Upper lobe of left lung (tissue), 6 donors: ENCODE measurements around the gene GID8. TPM values are rescaled to one million over a fixed set of nuclear protein-coding genes. Genes with fewer than 3 reads are reported as not detected.

Source experiments
- ATAC-seq, 2 donors: fragments of 200-7000 bp; cut with Tn5 transposase; one replicate each; pipeline ENCODE4 v1.9.1; 2022; ENCODE audit warnings: mild to moderate bottlenecking in 2 of 2, moderate library complexity in 2 of 2; ENCODE audit not compliant: low FRiP score in 2 of 2
- DNase-seq, 2 donors: peaks; one replicate each; pipeline ENCODE4 v3.0.0-alpha.2; 2019 to 2020
- H3K27ac ChIP-seq, 4 donors: fragments of 200-600 bp; sonication (generic); one replicate each; pipeline ENCODE4 v1.5.1; 2016 to 2019
- H3K27me3 ChIP-seq, 4 donors: fragments of 200-600 bp; sonication (generic); one replicate each; pipeline ENCODE4 v1.5.1; 2017 to 2019
- H3K36me3 ChIP-seq, 4 donors: fragments of 200-600 bp; sonication (generic); one replicate each; pipeline ENCODE4 v1.5.1; 2016 to 2019
- H3K4me1 ChIP-seq, 4 donors: fragments of 200-600 bp; sonication (generic); one replicate each; pipeline ENCODE4 v1.5.1; 2018 to 2019
- H3K4me3 ChIP-seq, 4 donors: fragments of 200-600 bp; sonication (generic); one replicate each; pipeline ENCODE4 v1.5.1; 2017 to 2019; ENCODE audit warnings: mild to moderate bottlenecking in 2 of 4, moderate library complexity in 1 of 4
- H3K9me3 ChIP-seq, 4 donors: fragments of 200-600 bp; sonication (generic); one replicate each; pipeline ENCODE4 v1.5.1; 2018 to 2019
- EP300 ChIP-seq, 4 donors: sonication (generic); formaldehyde crosslinking; IDR thresholded peaks; one replicate each; pipeline ENCODE4 v1.5.1; 2017; ENCODE audit warnings: antibody characterized with exemption in 4 of 4, control low read depth in 2 of 4
- POLR2A ChIP-seq, 4 donors: fragments of 450-650 bp; IDR thresholded peaks; one replicate each; pipeline ENCODE4 v1.5.1; 2016 to 2017; ENCODE audit warnings: antibody characterized with exemption in 4 of 4, mild to moderate bottlenecking in 2 of 4
- POLR2AphosphoS5 ChIP-seq, 2 donors: sonication (generic); formaldehyde crosslinking; IDR thresholded peaks; one replicate each; pipeline ENCODE4 v1.5.1; 2017; ENCODE audit warnings: antibody characterized with exemption in 2 of 2
- WGBS, 2 donors: methylation state at CpG; one replicate each; pipeline ENCODE4 v1.1.5; 2017 to 2018; 5-methylcytosine and 5-hydroxymethylcytosine counted together
- total RNA-seq, 6 donors: library from RNA; depleted of rRNA in 4 of 6; stranded (reverse); fragments of >200 nt in 4 of 6; gene quantifications; one replicate each; pipeline versions ENCODE4 v1.1.0 to v1.2.1, GENCODE V29; 2016 to 2021
- TF ChIP-seq, protein P1 (sequence below), 6 experiments: fragments of 450-650 bp in 4 of 6; fragments of 200-600 bp in 2 of 6; sonication (generic) in 2 of 6; IDR thresholded peaks; one replicate each; pipeline ENCODE4 v1.5.1; 2016 to 2019; ENCODE audit warnings: antibody characterized with exemption in 6 of 6
- donor health status: DM: no; HTN: no; CAD: no; lungs with moderate emphysema.
- donor health status: DM: no; HTN: yes; CAD: no; lungs with severe emphysema.

GID8 gene
- total RNA-seq, 6 donors from 2014 or later: 18.6 to 33.2 (median 26.3) TPM

GRCh38 chr20:62910777-62911497, 27.0 kb upstream of the GID8 start:
- 96 to 97% methylated on average over 39 to 45 of the region's 45 CpGs for WGBS, 2 donors
- Histone ChIP-seq H3K36me3 (peaks cover 47 to 82% (median 69%) of the 10 kb centered on the region in 4 donors), H3K4me3 (no peak overlapping the region), H3K27me3 (no peaks in the 10 kb centered on the region), H3K9me3 (no peaks in the 10 kb centered on the region), H3K4me1 (peaks cover 20 to 37% (median 26%) of the 10 kb centered on the region in 4 donors), H3K27ac (no peak overlapping the region)
- TF ChIP-seq, protein P1, sequence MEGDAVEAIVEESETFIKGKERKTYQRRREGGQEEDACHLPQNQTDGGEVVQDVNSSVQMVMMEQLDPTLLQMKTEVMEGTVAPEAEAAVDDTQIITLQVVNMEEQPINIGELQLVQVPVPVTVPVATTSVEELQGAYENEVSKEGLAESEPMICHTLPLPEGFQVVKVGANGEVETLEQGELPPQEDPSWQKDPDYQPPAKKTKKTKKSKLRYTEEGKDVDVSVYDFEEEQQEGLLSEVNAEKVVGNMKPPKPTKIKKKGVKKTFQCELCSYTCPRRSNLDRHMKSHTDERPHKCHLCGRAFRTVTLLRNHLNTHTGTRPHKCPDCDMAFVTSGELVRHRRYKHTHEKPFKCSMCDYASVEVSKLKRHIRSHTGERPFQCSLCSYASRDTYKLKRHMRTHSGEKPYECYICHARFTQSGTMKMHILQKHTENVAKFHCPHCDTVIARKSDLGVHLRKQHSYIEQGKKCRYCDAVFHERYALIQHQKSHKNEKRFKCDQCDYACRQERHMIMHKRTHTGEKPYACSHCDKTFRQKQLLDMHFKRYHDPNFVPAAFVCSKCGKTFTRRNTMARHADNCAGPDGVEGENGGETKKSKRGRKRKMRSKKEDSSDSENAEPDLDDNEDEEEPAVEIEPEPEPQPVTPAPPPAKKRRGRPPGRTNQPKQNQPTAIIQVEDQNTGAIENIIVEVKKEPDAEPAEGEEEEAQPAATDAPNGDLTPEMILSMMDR (IDR thresholded peaks at IDR 0.05): no peak
- no peak for TF ChIP-seq POLR2A (IDR thresholded peaks at IDR 0.05)
- TF ChIP-seq POLR2AphosphoS5 (IDR thresholded peaks at IDR 0.05): no peak
- TF ChIP-seq EP300 (IDR thresholded peaks at IDR 0.05): no peak
- peak in 1 of 2 donors; percentile 13 for DNase-seq
- ATAC-seq: no peak

DNA sequence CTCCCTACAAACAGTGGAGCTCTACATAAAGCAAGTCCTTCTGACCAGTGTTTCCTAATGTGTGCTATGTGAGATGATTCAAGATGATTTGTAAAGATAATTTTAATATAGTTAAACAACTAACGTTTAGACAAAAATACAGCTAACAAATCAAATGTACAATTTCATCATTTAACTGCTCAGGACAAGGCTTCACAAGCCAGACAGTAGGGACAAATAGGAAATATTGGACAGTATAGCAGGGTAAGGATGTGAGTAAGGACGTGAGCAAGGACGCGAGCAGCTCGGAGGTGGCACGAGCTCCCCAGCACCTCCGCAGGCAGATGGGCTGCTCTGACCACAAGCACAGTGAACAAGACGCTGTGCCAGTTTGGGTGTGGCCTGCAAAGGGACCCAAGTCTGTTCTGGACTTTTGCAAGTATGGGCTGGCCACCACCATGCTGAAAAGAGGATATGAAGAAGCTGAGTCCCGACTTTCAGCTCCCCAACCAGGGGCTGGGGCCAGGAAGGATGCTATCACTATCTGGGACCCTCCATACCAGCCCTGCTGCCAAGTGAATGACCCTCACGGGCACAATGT, 26.2 kb upstream of the GID8 start:
- ATAC-seq: no peak
- H3K4me3 ChIP-seq: no peak overlapping the region
- WGBS, 2 donors: 85 to 88% methylated on average over 9 to 10 of the region's 10 CpGs
- DNase-seq: peak in 1 of 2 donors; percentile 19
- no peaks in the 10 kb centered on the region for H3K9me3 ChIP-seq
- TF ChIP-seq, protein P1 (IDR thresholded peaks at IDR 0.05): no peak
- TF ChIP-seq POLR2AphosphoS5 (IDR thresholded peaks at IDR 0.05) (no peak), POLR2A (IDR thresholded peaks at IDR 0.05) (no peak), EP300 (IDR thresholded peaks at IDR 0.05) (no peak)
- peaks cover 41 to 73% (median 60%) of the 10 kb centered on the region in 4 donors for H3K36me3 ChIP-seq
- no peaks in the 10 kb centered on the region for H3K27me3 ChIP-seq
- H3K27ac ChIP-seq: no peak overlapping the region
- peaks cover 27 to 45% (median 32%) of the 10 kb centered on the region in 4 donors for H3K4me1 ChIP-seq

- Histone ChIP-seq H3K27ac (no peak overlapping the region), H3K4me1 (peaks cover 39 to 59% (median 45%) of the 10 kb centered on the region in 4 donors), H3K27me3 (no peaks in the 10 kb centered on the region), H3K36me3 (peaks cover 37 to 60% (median 47%) of the 10 kb centered on the region in 4 donors), H3K9me3 (no peaks in the 10 kb centered on the region), H3K4me3 (no peak overlapping the region)
- DNase-seq (no peak), ATAC-seq (no peak)
- TF ChIP-seq, protein P1 (IDR thresholded peaks at IDR 0.05): no peak
- WGBS, 2 donors: 64 to 70% methylated on average over 7 of the region's 7 CpGs
Observed at GRCh38 chr20:62913043-62913630, 24.8 kb upstream of the GID8 start.

GRCh38 chr20:62914436-62914835, 23.5 kb upstream of the GID8 start:
- ATAC-seq (no peak), DNase-seq (no peak)
- no peak for TF ChIP-seq EP300 (IDR thresholded peaks at IDR 0.05)
- no peak for TF ChIP-seq POLR2AphosphoS5 (IDR thresholded peaks at IDR 0.05)
- TF ChIP-seq, protein P1 (IDR thresholded peaks at IDR 0.05): no peak
- no peak for TF ChIP-seq POLR2A (IDR thresholded peaks at IDR 0.05)
- H3K36me3 ChIP-seq: peaks cover 24 to 47% (median 34%) of the 10 kb centered on the region in 4 donors
- no peaks in the 10 kb centered on the region for H3K9me3 ChIP-seq
- no peak overlapping the region for H3K27ac ChIP-seq
- peaks cover 52 to 67% (median 58%) of the 10 kb centered on the region in 4 donors for H3K4me1 ChIP-seq
- H3K4me3 ChIP-seq: no peak overlapping the region
- no peaks in the 10 kb centered on the region for H3K27me3 ChIP-seq
- WGBS, 2 donors: 84 to 89% methylated on average over 9 of the region's 9 CpGs
